ENCODE measurements around the gene POTEB. TPM values are rescaled to one million over a fixed set of nuclear protein-coding genes. Genes with fewer than 3 reads are reported as not detected.
"Not testable (repeated sequence)": the region's sequence is repeated elsewhere in the genome, so short reads cannot be mapped to it uniquely, and the experiment has no call there.

Gene POTEB
- not detected in 2 replicates for total RNA-seq

DNA sequence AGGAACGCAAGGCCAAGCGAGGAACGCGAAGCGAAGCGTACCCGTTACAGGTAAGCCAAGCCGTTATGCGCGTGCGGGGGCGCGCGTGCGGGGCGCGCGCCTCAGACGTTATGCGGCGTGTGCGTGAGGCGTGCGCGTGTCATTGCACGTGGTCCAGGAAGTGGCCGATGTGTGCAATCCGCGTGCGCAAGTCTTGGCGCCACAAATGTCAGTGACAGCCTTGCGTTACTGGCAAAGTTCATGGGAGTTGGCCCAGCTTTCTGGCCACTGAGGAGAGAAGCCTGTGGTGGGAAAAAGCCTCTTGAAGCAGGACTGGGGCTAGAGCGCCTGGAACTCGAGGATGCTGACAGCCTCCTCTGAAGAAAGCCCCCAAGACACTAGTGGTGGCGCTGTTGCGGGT is at the start of gene POTEB:
POTEB (minus strand) TSS at position 101 of the 400 bp plus-strand sequence. CDS start 489 bp downstream, outside the sequence.
- H3K27me3 Mint-ChIP-seq; intact Hi-C loops (cut with micrococcal nuclease); H3K27ac Mint-ChIP-seq; H3K4me3 Mint-ChIP-seq; H3K36me3 Mint-ChIP-seq (ENCODE audit: low read depth); H3K9me3 Mint-ChIP-seq; CTCF ChIA-PET; ATAC-seq (ENCODE audit: low read depth); POLR2A ChIA-PET; H3K4me1 Mint-ChIP-seq; DNase-seq: not testable (repeated sequence)

DNA sequence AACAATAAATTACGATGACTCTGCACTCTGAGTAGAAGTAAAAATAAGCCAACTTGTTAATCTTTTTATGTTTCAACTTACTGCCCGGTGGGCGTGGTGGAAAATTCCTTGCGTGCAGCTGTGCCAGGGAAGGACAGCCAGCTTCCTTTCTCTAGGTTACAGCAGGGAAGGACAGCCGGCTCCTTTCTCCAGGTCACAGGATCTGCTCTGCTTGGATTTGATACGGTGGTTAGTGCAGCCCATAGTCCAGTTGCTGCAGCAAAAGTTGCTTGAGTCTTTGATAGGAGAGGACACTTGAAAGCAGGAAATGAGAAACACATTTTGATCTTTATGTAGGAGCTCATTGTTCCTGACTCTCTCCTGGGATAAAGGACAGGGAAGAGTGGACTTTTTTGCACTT is 13.4 kb upstream of the POTEB start:
- CTCF ChIA-PET; H3K9me3 Mint-ChIP-seq; H3K36me3 Mint-ChIP-seq (ENCODE audit: low read depth); POLR2A ChIA-PET; H3K27ac Mint-ChIP-seq; H3K4me3 Mint-ChIP-seq; DNase-seq; H3K27me3 Mint-ChIP-seq; H3K4me1 Mint-ChIP-seq; ATAC-seq (ENCODE audit: low read depth); intact Hi-C loops (cut with micrococcal nuclease): not testable (repeated sequence)

DNA sequence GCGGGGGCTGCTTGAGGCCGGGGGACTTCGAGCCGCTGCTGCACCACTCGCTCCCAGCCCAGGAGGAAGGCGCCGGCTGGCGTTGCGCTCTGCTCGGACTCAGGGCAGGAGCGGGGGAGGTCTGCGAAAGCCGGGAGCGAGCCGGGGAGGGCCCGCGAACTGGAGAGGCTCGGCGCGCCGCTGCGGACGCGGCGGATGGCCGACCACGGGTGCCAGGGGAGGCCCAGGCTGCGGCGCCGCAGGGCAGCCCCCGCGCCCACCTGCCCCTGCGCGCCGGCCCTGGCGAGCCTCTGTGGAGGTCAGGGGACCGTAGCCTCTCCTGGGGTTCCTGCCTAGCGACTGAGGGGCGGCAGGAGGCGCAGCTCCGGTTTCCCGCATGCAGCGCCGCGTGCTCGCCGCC is 12.0 kb upstream of the POTEB start:
- intact Hi-C loops (cut with micrococcal nuclease); DNase-seq; H3K9me3 Mint-ChIP-seq; ATAC-seq (ENCODE audit: low read depth); H3K4me3 Mint-ChIP-seq; CTCF ChIA-PET; H3K27me3 Mint-ChIP-seq; POLR2A ChIA-PET; H3K4me1 Mint-ChIP-seq; H3K36me3 Mint-ChIP-seq (ENCODE audit: low read depth); H3K27ac Mint-ChIP-seq: not testable (repeated sequence)

DNA sequence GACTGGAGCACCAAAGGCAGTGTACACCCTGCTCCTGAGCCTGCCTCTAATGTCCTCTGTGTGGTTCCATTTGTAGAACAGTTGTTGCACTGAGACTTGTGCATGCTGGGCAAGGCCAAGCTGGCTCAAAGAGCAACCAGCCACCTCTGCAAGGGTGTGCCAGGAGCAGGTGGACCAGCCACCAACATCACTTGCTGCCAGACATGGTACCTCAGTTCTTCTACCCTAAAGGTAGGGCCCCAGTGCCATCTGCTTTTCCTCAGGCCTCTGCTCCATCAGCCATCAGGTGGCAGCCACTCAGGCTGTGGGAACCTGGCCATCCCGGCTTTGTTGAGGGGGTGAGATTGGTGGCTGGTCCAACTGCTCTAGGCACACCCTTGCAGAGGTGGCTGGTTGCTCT is 38.7 kb downstream of the POTEB start:
- DNase-seq; CTCF ChIA-PET; ATAC-seq (ENCODE audit: low read depth): not testable (repeated sequence)

More for the DNA sequence above, 38.7 kb downstream of the POTEB start:
- intact Hi-C loops (cut with micrococcal nuclease); H3K9me3 Mint-ChIP-seq; H3K27me3 Mint-ChIP-seq; H3K4me1 Mint-ChIP-seq; H3K4me3 Mint-ChIP-seq; H3K36me3 Mint-ChIP-seq (ENCODE audit: low read depth); H3K27ac Mint-ChIP-seq; POLR2A ChIA-PET: not testable (repeated sequence)

Other genes with a start within 250 kb of the POTEB start
- gene OR4M2, start 202.8 kb upstream of the POTEB start, total RNA-seq, result not detected in 2 replicates

All from activated B cell treated with CpG ODN at 0.5 μM for 24 hours (primary cell).